Epithelial cell of proximal tubule (primary cell): Measurements from ENCODE around the gene ANK3. TPM values are rescaled to one million over a fixed set of nuclear protein-coding genes. Genes with fewer than 3 reads are reported as not detected.

Experiments
- DNase-seq: peaks from one replicate; pipeline ENCODE4 v3.0.0-alpha.2; 2011; ENCODE audit warnings: low read depth
- H3K4me3 ChIP-seq: 2 replicates; pipeline ENCODE4 v1.5.1; 2011; ENCODE audit warnings: low read depth, mild to moderate bottlenecking, low read length
- total RNA-seq: library from RNA; depleted of rRNA; stranded (reverse); fragments of >200 nt; gene quantifications from 2 replicates; pipeline ENCODE4 v1.2.3, GENCODE V29; 2015
- TF ChIP-seq, protein P1 (sequence below): conservative IDR thresholded peaks from 2 replicates; pipeline ENCODE4 v1.5.1; 2012; ENCODE audit warnings: low read depth, mild to moderate bottlenecking, low read length

ANK3 gene
- total RNA-seq, 1 donor from 2014 or later = 6.6 TPM

DNA sequence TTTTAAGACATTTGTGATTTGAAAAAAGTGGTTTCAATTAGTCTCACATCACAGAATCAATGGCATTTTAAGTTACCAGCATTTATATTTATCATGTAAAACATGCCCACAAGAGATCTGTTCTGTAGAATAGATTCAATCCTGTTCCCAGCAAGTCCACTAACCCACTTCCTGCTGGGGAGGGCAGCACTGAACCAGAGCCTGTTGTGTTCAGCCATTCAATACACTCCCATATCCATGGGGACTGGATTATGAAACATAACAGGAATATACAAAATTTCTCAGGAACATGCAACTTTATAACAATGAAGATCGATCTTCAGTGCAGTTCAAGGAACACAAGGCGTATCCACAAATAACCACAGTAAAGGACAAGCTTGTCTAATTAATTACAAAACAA is 24.4 kb upstream of the ANK3 start:
- H3K4me3 ChIP-seq = no peak overlapping the region
- no peak for DNase-seq
- TF ChIP-seq, protein P1, sequence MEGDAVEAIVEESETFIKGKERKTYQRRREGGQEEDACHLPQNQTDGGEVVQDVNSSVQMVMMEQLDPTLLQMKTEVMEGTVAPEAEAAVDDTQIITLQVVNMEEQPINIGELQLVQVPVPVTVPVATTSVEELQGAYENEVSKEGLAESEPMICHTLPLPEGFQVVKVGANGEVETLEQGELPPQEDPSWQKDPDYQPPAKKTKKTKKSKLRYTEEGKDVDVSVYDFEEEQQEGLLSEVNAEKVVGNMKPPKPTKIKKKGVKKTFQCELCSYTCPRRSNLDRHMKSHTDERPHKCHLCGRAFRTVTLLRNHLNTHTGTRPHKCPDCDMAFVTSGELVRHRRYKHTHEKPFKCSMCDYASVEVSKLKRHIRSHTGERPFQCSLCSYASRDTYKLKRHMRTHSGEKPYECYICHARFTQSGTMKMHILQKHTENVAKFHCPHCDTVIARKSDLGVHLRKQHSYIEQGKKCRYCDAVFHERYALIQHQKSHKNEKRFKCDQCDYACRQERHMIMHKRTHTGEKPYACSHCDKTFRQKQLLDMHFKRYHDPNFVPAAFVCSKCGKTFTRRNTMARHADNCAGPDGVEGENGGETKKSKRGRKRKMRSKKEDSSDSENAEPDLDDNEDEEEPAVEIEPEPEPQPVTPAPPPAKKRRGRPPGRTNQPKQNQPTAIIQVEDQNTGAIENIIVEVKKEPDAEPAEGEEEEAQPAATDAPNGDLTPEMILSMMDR = no peak

DNA sequence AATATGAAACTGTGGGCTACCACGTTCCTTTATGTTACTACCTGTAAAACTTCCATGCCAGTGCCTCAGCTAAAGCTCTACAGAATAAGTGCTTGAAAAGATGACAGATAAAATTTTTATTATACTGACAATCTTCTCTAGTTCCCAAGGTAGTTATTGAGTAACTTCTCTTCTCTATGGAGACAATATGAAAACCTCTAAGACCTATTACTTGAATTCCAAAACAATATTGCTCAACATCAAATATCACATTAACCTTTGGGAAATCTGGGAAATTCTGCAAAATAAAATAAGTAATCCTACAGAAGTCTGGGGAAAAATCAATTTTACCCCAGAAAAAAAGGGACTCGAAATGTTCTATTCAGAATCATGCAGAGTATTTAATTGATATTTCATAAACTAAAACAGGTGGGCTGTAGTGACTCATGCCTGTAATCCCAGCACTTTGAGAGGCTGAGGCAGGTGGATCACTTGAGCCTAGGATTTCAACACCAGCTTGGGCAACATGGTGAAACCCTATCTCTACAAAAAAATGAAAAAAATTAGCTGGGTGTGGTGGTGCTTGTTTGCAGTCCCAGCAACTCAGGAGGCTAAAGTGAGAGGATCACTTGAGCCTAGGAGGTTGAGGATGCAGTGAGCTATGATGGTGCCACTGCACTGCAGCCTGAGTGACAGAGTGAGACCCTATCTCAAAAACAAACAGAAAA is 23.8 kb upstream of the ANK3 start:
- DNase-seq = no peak
- no peak overlapping the region for H3K4me3 ChIP-seq
- TF ChIP-seq, protein P1 = no peak

DNA sequence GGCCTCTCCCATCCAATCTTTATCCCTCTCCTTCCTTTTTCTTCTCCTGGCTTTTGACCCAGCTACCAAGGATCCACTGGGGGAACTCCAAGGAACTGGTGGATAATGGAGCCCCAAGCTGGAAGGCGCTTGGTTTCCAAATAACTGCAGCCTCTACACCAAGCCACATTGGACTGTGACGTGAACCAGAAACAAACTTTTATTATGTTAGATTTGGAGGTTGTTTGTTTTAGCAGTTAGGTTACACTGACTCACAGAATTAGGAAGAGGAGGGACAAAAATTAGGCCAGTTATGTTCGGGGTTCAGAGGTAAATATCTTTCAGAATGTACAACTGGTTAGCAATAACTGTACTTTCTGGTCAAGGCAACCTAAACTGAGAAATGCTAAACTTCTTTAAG is 21.3 kb upstream of the ANK3 start:
- no peak for DNase-seq
- H3K4me3 ChIP-seq = no peak overlapping the region
- TF ChIP-seq, protein P1 = no peak

DNA sequence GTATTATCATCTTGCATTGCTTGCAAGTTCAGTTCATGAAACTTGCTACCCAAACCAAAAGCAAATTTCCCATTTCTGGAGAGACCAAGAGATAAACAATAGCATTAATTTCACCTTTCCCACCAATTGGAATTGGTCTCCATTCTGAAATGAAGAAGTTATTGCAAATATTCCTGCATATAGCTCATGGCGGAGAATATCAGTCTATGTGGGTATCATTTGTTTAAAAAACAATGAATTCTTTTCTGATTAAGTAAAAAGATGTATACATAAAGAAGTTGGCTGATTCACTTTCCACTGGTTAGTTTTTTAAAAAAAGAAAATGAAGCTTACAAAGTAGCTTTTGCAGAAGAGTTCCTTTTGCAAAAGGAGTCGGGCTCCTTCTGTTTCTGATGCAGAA is 19.5 kb upstream of the ANK3 start:
- DNase-seq = no peak
- no peak overlapping the region for H3K4me3 ChIP-seq
- TF ChIP-seq, protein P1 = no peak

DNA sequence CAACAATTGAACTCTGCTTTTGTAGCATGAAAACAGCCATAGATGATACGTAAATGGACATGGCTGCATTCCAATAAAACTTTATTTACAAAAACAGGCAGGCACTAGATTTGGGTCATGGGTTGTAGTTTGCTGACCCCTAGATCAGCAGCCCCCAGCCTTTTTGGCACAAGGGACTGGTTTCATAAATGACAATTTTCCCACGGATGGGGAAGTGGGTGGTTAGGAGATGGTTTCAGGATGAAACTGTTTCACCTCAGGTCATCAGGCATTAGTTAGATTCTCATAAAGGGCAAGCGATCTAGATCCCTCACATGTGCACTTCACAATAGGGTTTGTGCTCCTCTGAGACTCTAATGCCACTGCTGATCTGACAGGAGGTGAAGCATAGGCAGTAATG is 16.5 kb upstream of the ANK3 start:
- DNase-seq = no peak
- H3K4me3 ChIP-seq = no peak overlapping the region
- TF ChIP-seq, protein P1 = no peak

DNA sequence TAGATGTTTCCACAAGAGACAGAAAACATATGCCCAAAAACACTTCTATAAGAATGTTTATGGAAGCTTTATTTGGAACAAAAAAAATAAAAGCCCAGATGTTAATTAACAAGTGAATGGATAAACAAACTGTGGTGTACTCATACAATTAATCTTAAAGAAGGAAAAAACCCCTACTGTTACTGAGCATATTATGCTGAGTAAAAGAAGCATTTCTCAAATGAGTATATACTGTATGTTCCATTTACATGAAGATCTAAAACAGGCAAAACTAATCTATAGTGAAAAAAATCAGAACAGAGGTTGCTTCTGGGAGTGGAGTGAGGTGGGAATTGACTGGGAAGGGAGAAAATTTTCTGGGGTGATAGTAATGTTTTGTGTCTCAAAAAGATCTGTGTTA is 15.5 kb upstream of the ANK3 start:
- TF ChIP-seq, protein P1 = no peak
- no peak for DNase-seq
- no peak overlapping the region for H3K4me3 ChIP-seq

DNA sequence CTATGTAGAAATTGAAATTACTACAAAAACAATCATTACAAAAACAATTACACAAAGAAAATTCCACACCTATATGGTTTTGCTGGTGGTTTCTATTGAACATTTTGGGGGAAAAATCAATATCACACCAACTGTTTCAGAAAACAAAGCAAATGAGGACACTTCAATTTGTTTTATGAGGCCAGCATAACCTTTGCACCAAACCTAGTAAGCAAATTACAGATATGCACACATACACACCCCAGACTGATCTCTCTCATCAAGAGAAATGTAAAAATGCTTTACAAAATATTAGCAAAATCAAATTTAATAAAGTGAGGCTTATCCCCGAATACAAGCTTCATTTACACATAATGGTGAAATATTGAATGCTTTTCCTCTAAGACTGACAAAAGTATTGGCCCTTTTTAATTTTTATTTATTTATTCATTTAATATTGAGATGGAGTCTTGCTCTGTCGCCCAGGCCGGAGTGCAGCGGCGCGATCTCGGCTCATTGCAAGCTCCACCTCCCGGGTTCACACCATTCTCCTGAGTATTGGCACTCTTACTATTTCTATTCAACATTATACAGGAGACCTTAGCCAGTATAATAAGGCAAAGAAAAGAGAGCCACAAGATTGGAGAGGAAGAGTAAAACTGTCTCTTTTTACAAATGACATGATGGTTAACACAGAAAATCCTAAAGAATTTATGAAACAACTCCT is 13.6 kb upstream of the ANK3 start:
- no peak for DNase-seq
- TF ChIP-seq, protein P1 = no peak
- H3K4me3 ChIP-seq = no peak overlapping the region
